ENCODE data around the gene NBDY.
"Not testable (repeated sequence)": the region's sequence is repeated elsewhere in the genome, so short reads cannot be mapped to it uniquely, and the experiment has no call there.

The NBDY gene

GRCh38 chrX:56803850-56804681 is 75.0 kb downstream of the NBDY start:
- no peak for DNase-seq

- DNase-seq, result no peak
These were observed 75.8 kb downstream of the NBDY start for GRCh38 chrX:56804867-56805266.

- no peak for DNase-seq
These were observed 76.4 kb downstream of the NBDY start for GRCh38 chrX:56805399-56805798.

- not testable (repeated sequence) for DNase-seq
These were observed 77.1 kb downstream of the NBDY start for GRCh38 chrX:56806176-56806575.

- no peak for DNase-seq
These were observed 82.6 kb downstream of the NBDY start for GRCh38 chrX:56811599-56811998.

GRCh38 chrX:56812515-56813105 is 83.6 kb downstream of the NBDY start:
- no peak for DNase-seq

GRCh38 chrX:56813318-56813837 is 84.3 kb downstream of the NBDY start:
- peak; percentile 34 for DNase-seq

GRCh38 chrX:56817179-56817578 is 88.1 kb downstream of the NBDY start:
- DNase-seq, result no peak

- no peak for DNase-seq
These were observed 97.0 kb downstream of the NBDY start for GRCh38 chrX:56826020-56826419.

GRCh38 chrX:56833626-56834025 is 104.6 kb downstream of the NBDY start:
- DNase-seq, result no peak

GRCh38 chrX:56853436-56853835 is 124.4 kb downstream of the NBDY start:
- DNase-seq, result no peak

GRCh38 chrX:56857042-56857441 is 128.0 kb downstream of the NBDY start:
- no peak for DNase-seq

- DNase-seq, result no peak
These were observed 131.8 kb downstream of the NBDY start for GRCh38 chrX:56860888-56861287.

All from SIG-M5 (cell line).